RCC 7860 (cell line): ENCODE results near the gene KIF16B.
"Not testable (repeated sequence)": the region's sequence is repeated elsewhere in the genome, so short reads cannot be mapped to it uniquely, and the experiment has no call there.

Source experiments
- DNase-seq: peaks from one replicate; pipeline ENCODE4 v3.0.0-alpha.2; 2015; ENCODE audit warnings: low spot score
- FAIRE-seq: peaks from 2 replicates; lab custom pipeline; 2012; peaks lifted over from hg19 to GRCh38; lab: Jason Lieb, UNC

The KIF16B gene

DNA sequence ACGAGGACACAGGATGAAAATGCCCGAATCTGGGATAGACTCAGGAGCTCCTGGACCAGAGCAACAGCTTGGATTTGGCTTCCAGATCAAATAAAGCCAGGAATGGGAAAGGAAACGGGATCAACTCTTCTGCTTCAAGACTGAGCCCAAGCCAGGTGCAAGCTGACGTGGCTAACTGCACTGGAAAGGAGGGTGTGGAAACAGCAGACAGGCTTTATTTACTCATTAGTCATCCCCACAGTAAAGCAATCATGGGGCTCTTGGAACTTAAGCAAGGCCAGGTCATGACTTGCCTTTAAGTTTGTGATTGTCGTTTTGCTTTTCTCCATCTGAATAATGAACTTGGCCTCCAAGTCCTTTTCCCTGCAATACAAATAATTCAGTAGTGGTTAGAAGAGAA lies 45.2 kb downstream of the KIF16B start:
- peak; percentile 57 for DNase-seq
- FAIRE-seq = peak; percentile 64

DNA sequence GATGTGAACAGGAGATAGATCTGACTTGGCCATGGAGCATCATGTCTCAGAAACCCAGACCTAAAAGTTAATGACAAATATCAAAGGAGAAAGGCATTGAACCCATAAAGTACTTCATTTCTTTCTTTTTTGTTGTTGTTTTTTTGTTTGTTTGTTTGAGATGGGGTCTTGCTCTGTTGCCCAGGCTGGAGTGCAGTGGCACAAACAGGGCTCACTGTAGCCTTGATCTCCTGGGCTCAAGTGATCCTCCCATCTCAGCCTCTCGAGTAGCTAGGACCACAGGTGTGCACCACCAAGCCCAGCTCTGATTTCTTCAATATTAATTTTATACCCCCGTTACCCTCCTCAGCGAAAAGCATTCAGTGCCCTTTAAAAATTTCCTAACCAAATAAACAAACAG lies 45.8 kb downstream of the KIF16B start:
- FAIRE-seq (no peak), DNase-seq (no peak)

DNA sequence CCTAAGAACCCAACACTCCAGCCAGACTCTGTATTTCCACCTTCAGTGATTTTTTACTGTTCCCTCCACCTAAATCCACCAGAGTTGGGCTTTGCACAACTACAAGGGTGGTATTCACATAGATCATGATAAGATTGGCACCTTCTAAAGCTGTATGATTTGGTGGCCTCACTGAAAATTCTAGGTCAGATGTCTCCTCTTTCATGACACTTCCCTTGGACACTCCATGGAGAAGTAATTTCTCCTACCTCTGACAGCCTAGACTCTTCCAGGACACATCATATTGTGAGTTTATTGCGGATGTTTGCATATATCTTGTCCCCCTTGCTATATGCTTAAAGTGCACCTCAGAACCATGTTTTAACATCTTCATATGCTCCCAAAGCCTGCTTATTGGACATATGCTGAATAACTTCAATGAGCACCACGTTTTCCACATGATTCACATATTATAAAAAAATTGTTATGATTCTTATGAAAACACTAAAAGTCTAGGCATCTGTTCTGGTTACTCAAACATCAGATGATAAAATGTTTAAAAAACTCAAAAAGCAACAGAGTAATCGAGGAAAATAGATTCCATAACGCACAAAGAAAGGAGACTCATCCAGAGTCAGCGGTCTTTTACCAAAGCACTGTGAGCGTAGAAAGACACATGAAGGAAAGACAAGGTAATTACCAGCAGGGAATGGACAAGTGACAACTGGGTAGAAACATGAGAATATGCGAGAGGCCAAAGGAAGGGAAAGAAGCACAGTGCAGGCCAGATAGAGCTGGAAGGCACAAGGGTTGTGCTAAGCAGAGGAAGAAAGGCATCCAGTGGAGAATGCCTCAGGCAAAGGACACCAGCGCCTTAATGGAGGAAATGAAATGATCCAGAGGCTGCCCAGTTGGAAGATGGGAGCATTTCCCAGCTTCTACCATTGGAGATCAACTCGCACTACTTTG lies 46.5 kb downstream of the KIF16B start:
- DNase-seq (no peak), FAIRE-seq (no peak)

DNA sequence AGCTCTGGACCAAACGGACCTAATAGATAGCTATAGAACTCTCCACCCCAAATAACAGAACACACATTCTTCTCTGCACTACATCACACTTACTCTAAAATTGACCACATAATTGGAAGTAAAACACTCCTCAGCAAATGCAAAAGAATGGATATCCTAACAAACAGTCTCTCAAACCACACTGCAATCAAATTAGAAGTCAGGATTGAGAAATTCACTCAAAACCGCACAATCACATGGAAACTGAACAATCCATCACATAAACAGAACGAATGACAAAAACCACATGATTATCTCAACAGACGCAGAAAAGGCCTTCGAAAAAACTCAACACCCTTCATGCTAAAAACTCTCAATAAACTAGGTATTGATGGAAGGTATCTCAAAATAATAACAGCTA lies 50.6 kb downstream of the KIF16B start:
- not testable (repeated sequence) for FAIRE-seq, DNase-seq

DNA sequence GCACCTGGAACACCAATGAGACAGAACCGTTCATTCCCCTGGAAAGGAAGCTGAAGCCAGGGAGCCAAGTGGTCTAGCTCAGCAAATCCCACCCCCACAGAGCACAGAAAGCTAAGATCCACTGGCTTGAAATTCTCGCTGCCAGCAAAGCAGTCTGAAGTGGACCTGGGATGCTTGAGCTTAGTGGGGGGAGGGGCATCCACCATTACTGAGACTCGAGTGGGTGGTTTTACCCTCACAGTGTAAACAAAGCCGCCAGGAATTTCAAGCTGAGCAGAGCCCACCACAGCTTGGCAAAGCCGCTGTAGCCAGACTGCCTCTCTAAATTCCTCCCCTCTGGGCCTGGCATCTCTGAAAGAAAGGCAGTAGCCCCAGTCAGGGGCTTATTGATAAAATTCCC lies 53.1 kb downstream of the KIF16B start:
- FAIRE-seq (no peak), DNase-seq (no peak)

DNA sequence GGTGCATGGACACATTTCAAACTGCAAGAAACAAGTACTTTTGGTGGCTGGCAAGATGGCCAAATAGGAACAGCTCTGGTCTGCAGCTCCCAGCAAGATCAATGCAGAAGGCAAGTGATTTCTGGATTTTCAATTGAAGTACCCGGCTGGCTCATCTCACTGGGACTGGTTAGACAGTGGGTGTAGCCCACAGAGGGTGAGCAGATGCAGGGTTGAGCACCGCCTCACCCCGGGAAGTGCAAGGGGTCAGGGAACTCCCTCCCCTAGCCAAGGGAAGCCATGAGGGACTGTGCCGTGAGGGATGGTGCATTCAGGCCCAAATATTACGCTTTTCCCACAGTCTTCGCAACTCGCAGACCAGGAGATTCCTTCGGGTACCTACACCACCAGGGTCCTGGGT lies 53.6 kb downstream of the KIF16B start:
- not testable (repeated sequence) for FAIRE-seq

DNA sequence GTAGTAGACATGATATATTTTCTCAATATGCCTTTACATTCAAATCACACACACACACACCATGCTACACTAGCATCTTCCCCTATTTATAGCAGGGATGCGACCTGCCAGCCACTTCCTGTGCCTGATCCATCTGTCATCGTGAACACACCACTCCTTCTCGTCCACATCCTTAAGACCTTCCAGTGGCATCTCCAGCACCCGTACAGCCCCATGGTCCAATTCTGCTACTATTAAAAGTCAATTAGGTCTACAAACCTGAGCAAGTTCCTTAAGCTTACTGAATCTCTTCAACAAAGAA lies 54.5 kb downstream of the KIF16B start:
- FAIRE-seq (no peak), DNase-seq (no peak)

More for the DNA sequence above, 53.6 kb downstream of the KIF16B start:
- DNase-seq = not testable (repeated sequence)

DNA sequence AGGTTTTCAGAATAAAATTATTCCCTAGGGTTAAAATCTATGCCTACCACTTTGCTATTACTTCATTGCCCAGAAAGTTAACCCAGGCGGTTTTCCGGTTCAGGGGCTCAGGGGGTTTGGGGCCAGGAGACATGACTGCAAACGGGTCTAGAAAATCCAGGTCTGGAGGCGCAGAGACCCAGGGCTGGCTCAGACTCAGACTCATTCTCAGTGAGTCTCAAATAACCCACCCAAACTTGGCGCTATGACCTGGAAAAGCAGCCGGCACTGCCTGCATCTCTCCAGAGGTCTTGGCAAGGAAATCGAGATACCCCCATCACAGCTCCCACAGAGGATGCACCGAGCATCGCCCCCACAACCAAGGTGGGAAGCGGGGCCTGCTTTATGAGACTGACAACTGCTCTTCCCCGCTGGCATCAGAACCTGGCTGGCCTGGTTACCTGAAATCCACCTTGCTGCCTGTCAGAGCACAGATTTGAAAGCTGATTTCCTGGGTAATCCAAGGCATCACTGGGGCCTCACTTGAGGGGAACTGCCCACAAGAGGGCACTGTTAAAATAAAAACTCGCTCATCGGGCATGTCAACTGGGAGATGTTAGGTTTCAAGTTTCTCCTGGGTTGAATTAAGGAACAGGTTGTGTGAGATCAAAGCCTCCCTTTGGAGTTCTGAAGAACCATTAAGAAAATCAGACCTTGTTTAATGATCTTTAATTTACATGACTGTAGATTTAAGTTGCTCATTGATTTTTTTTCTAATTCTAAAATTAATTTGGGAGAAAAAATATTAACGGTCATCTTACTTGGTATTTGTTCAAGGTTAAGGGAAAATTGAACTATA lies 55.1 kb downstream of the KIF16B start:
- FAIRE-seq (no peak), DNase-seq (peak; percentile 8)

DNA sequence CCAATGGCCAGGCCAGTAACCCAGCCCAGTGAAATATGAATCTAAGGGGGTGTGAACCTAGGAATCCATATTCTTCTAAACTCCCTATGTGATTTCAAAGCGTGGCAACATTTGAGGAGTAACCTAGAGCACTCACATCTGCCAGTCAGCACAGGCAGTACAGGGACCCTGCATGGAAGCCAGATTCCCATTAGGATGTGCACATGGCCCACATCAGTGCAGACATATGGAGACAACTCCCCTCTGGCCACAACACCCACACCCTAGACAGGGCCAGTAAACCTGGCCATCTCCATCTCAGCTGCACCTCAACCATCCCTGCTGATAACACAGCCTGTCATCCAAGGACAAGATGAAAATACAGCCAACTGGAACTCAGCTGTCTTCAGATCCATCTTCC lies 56.5 kb downstream of the KIF16B start:
- FAIRE-seq (no peak), DNase-seq (no peak)

DNA sequence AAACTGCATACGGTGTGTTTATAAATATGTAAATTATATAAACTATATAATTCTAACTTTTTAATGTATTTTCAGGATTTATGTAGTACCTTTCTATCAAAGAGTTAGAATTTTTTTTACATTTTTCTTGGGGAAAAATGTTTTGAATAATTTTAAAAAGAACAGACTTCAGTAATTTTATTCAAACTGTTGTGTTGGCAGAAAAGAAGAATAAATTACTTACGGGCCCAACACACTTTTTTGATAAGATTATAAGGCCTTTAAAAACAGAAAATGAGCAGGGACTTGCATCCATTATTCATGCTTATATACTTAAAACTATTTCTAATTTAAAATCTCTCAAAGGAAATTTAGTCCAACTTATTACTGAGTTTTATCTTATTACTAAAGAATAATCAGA lies 58.2 kb downstream of the KIF16B start:
- FAIRE-seq (no peak), DNase-seq (no peak)

DNA sequence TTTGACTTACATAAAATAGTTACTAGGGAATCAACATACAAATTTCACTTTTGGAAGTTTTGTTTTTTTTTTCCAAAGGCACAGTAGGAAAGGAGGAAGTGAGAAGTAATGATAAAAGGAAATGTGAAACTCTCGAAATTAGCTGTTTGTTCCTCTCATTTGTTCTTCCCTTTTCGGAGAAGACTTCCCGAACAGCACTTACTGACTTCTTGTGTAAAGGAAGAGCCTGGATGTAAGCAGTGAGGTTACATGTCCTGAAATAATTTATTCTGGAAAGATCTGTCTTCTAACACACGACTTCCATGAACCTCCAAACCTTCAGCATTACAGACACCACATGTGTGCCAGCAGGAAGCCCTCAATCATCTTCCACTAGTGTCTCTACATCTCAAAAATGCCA lies 59.1 kb downstream of the KIF16B start:
- no peak for FAIRE-seq
- no peak for DNase-seq

DNA sequence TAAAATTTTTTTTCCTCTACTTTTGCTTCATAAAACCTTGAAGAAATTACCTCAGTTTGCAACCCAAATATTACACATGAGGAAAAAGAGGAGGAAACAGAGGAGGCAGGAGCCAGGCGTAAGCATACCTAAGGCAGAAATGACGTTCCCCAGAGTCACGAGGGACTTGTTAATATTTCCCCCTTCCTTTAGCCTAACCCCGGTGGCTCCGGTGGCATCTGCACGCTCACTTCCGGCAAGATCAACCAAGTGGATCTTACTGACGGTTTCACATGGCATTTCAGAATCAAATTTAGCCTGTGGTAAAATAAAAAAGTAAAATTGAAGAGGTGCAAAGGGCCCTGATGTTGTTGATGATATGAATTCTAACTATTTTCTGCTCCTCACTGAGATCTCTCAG lies 67.4 kb downstream of the KIF16B start:
- FAIRE-seq (no peak), DNase-seq (no peak)

DNA sequence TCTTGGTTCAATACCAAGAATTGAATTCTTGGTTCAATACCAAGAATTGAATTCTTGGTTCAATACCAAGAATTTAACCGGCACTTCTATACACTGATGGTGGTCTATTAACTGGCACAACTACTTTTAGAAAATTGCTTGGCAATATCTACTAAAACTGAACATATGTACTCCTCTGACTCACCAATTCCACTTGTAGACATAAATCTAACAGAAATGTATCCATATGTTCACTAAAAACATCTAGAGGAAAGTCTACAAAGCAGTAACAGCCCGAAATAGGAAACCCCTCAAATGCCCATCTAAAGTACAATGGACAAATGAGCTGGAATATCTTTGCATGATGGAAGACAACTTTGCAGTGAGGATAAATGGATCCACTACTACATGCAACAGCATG lies 71.9 kb downstream of the KIF16B start:
- DNase-seq = no peak
- no peak for FAIRE-seq

DNA sequence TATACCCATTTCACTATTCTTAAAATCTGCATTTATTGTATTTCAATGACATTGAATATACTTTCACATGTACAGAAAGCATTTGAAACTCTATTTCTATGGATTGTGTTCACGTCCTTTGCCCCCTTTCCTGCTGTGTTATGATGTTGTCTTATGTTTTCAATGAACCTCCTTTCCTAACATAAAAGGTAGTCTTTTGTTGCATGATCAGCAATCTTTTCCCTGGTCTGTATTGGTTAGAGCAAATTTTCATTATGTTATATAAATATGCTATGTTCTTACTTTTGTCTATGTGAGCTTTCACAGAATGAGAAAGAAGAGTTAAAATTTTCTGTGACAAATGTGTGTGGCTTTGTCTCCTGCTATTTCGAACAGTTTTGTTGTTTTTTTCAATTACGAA lies 73.1 kb downstream of the KIF16B start:
- FAIRE-seq (no peak), DNase-seq (no peak)

DNA sequence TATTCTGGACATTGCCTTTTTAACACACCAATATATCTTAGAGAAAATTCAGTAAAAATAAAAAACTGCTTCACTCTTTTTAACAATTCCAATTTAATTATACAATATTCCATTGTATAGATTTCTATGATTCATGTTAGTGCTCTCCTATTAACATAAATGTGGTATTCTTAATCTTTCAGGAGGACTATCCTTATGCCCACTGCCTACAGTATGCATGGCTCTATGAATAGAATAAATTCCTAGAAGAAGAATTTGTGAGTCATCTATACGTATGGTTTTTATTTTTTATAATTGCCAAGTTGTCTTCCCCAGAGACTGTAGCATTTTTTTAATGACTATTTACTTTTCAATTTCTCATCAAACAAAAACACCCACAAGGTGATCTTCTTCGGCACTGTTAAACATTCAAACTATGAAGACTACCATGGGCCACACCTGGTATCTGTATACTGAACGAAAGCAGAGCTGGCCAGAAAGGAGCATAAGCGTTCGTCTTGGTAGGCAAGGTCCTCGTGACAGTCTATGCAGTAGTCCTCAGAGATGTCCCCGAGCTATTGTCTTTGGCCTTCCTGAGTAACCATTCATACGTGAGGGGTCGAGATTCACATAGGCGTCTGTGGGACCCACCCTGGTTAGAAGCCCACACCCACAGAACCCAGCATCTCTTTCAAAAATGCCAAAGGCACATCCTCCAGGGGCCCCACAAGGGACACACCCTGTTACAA lies 74.6 kb downstream of the KIF16B start:
- no peak for FAIRE-seq
- no peak for DNase-seq

DNA sequence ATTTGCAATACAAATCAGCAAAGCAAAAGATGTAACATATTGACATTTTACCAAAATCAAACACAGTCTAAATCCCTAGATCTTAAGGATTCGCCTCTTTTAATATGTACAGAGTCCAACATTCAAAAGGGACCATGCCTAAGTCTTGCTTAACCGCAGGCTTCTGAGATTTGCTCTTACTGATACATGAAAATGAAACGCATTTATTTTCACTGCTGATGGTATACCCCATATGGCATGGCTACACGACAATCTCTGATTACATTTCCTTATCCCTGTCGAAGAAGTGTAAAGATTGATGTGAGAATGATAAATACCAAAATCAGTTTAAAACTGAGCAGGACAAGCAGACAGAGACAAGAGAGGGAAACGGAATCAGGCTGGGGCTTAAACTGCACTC lies 75.4 kb downstream of the KIF16B start:
- FAIRE-seq = no peak

DNA sequence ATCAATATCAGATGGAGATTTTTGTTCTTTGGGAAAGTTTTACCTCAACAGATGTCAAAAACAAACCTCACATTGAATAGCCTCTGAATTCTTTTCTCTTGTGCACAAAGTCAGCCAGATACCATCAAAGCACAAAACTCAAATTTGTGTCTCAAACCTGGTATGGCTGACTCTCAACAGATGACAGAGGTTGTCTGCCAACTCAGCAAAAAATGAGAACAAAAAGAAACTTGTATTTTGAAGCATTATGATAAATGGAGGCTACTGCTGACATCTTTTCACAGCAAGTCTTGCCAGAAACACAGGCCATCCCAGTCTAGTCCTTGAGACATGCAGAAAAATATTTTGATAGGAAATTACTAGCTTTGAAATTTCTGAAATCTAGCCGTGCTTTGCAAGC lies 79.8 kb downstream of the KIF16B start:
- no peak for DNase-seq
- FAIRE-seq = no peak

More for the DNA sequence above, 75.4 kb downstream of the KIF16B start:
- DNase-seq = no peak

DNA sequence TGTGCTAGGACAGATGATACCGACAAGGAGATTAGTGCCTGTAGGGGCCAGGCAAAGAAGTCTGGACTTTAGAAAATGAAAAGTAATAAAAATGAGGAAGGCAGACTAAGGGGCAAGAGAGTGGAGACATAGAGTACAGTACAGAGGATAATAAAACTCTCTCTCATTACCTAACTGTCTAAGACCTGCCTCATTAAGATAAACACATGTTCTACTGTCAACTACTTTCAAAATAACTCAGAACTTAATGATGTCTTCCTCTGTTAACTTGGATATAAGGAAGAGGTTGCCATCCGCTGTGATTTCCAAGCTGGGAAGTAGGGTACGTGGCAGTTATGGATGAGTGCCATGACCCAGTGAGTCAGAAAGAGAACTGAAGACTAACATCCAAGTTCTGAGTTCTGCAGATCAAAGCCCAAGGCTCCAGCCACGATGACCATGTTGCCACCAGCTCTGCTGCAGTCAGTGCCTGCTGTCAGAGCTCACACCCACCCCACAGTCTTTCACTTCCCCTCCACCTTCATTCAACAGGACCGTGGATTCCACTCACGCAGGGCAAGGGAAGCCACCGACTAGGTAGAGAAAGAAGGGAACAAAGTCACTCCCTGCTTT lies 81.8 kb downstream of the KIF16B start:
- no peak for DNase-seq
- FAIRE-seq = no peak

DNA sequence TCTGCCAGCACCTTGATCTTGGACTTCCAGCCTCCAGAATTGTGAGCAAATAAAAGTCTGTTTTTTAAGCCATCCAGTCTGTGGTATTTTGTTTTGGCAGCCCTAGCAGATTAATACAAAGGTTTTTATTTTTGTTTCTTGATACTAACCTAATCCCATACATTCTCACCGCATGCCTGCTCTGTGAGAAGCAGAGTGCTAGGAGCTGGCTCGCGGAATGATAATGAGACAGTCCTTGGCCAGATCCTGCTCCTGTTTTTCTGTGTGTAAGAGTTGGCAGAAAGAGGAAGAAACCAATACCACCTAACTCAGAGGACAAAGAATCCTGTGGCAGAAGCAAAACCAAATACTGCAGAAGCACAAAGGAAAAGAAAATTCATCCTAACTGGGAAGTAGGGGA lies 82.6 kb downstream of the KIF16B start:
- FAIRE-seq (no peak), DNase-seq (no peak)

DNA sequence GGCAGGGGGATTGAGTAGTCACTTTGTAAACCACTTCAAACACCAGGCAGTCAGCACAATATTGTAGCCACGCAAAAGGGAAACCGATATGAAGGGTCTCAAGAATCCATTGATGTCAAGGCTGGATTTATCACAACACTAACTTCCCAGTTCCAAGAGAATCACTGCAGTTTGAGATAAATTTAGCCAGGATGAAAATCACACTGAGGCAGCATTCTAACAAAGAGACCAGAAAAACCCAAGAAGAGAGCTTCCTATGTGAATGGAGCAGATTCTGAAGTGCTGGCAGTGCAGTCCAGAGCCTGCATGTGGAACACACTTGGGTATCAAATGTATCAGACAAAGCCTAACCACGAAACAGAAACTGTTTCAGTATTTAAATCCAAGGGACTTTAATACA lies 84.6 kb downstream of the KIF16B start:
- FAIRE-seq = no peak

DNA sequence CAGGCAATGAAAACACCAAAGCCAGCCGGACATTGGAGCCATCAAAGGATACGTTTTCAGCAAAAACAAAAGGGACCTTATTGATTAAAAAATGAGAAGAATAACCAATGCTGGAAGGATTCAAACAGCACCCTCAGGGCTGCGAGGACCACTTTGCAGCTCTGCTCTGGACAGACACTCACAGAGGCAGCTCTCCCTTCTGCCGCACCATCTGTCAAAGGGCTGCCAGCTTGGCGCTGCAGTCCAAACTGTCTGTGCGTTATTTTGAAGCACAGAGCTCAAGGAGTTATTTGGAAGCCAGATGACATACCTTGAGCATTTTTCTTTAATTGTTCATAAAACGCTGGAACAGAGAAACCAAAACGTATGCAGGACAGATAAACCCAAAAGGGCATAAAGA lies 85.2 kb downstream of the KIF16B start:
- DNase-seq = no peak
- no peak for FAIRE-seq

More for the DNA sequence above, 84.6 kb downstream of the KIF16B start:
- no peak for DNase-seq
